HepG2 (cell line): Measurements from ENCODE around the gene BCO1. TPM values are rescaled to one million over a fixed set of nuclear protein-coding genes. Genes with fewer than 3 reads are reported as not detected.

Source experiments
- ATAC-seq: fragments of 200-7000 bp; cut with Tn5 transposase; 3 replicates; pipeline ENCODE4 v1.9.1; 2020; ENCODE audit warnings: mild to moderate bottlenecking, moderate library complexity
- BruUV-seq: library from RNA; stranded (reverse); fragments of 400-500 nt; replicated peaks from 2 replicates; lab custom pipeline; 2021; lab: Mats Ljungman, UMichigan
- CTCF ChIA-PET: fragments of 300-600 bp; formaldehyde crosslinking; extraction: SDS; loops from one replicate; lab custom pipeline; 2021; ENCODE audit warnings: low total read pairs, inconsistent platforms, low intra/inter-chr PET ratio; lab: Yijun Ruan, JAX
- POLR2A ChIA-PET: fragments of 350-600 bp; sonication (Branson Sonifier 250); formaldehyde crosslinking; loops from one replicate; lab custom pipeline; 2020; ENCODE audit warnings: antibody characterized with exemption, inconsistent platforms; lab: Yijun Ruan, JAX
- DNase-seq: peaks from one replicate; pipeline ENCODE4 v3.0.0-alpha.2; 2015; ENCODE audit warnings: low spot score
- FAIRE-seq: peaks from 3 replicates; lab custom pipeline; 2011; peaks lifted over from hg19 to GRCh38; lab: Jason Lieb, UNC
- H2AFZ ChIP-seq: one replicate; pipeline ENCODE4 v1.6.1; 2011; ENCODE audit warnings: low read length, inconsistent platforms
- H3K27ac ChIP-seq: fragments of 300-600 bp; 3 replicates; pipeline ENCODE4 v1.8.0; 2011; ENCODE audit warnings: mixed run types, mild to moderate bottlenecking, mixed read lengths, low read length, inconsistent platforms; ENCODE audit not compliant: insufficient read depth; ENCODE audit errors: extremely low read length
- H3K27me3 ChIP-seq, 2 experiments: fragments of 200-600 bp in 1 of 2; 2 replicates in 1 of 2; 3 replicates in 1 of 2; pipeline versions ENCODE4 v1.6.0 to v1.8.0; 2011; ENCODE audit warnings: low read length in 2 of 2, mild to moderate bottlenecking in 2 of 2, moderate library complexity in 2 of 2, inconsistent platforms in 1 of 2; ENCODE audit not compliant: insufficient read depth in 2 of 2, control insufficient read depth in 1 of 2
- H3K36me3 ChIP-seq, 2 experiments: fragments of 200-600 bp in 1 of 2; replicated peaks in 1 of 2; 2 replicates in 1 of 2; 3 replicates in 1 of 2; pipeline versions ENCODE4 v1.5.1 to v1.8.0; 2011; ENCODE audit warnings: low read length in 2 of 2, inconsistent platforms in 1 of 2; ENCODE audit not compliant: insufficient read depth in 2 of 2, control insufficient read depth in 1 of 2
- H3K4me1 ChIP-seq: 2 replicates; pipeline ENCODE4 v1.5.1; 2012; ENCODE audit warnings: low read length, inconsistent platforms; ENCODE audit not compliant: insufficient read depth
- H3K4me2 ChIP-seq: 2 replicates; pipeline ENCODE4 v1.6.0; 2011; ENCODE audit warnings: low read depth, low read length, inconsistent platforms
- H3K4me3 ChIP-seq, 3 experiments: fragments of 200-600 bp in 1 of 3; sonication (generic), shearing (Covaris generic) in 1 of 3; replicated peaks in 1 of 3; 2 replicates each; pipeline ENCODE4 v1.5.1; 2011 to 2016; ENCODE audit warnings: low read length in 3 of 3, inconsistent platforms in 2 of 3, low read depth in 2 of 3, mild to moderate bottlenecking in 2 of 3, control low read depth in 1 of 3, mixed read lengths in 1 of 3; ENCODE audit not compliant: insufficient read depth in 1 of 3
- H3K79me2 ChIP-seq: one replicate; pipeline ENCODE4 v1.6.1; 2011; ENCODE audit warnings: low read length, inconsistent platforms; ENCODE audit not compliant: insufficient read depth
- H3K9ac ChIP-seq: 2 replicates; pipeline ENCODE4 v1.6.0; 2011; ENCODE audit warnings: mild to moderate bottlenecking, low read depth, low read length, inconsistent platforms; ENCODE audit not compliant: insufficient read depth
- H3K9me3 ChIP-seq: 2 replicates; pipeline ENCODE4 v1.5.1; 2012; ENCODE audit warnings: mild to moderate bottlenecking, low read length
- H4K20me1 ChIP-seq: 2 replicates; pipeline ENCODE4 v1.6.0; 2011; ENCODE audit warnings: inconsistent platforms, mild to moderate bottlenecking, low read length, moderate library complexity; ENCODE audit not compliant: insufficient read depth
- CBFB ChIP-seq: sonication (generic); formaldehyde crosslinking; IDR thresholded peaks from 2 replicates; pipeline ENCODE4 v1.4.0; 2020; ENCODE audit warnings: missing genetic modification reagents
- NCOR1 ChIP-seq: fragments of 200-600 bp; sonication (generic); IDR thresholded peaks from 2 replicates; pipeline ENCODE4 v1.7.0; 2017; ENCODE audit warnings: antibody characterized with exemption, low read length, borderline replicate concordance
- PHB2 ChIP-seq: fragments of 450-650 bp; IDR thresholded peaks from 2 replicates; pipeline ENCODE4 v1.6.1; 2018; ENCODE audit not compliant: partially characterized antibody
- PITX1 ChIP-seq: sonication (generic); formaldehyde crosslinking; IDR thresholded peaks from 2 replicates; pipeline ENCODE4 v1.5.1; 2020; ENCODE audit warnings: mild to moderate bottlenecking, missing genetic modification reagents
- WGBS: methylation state at CpG from one replicate; pipeline ENCODE4 v1.1.6; 2017; ENCODE audit warnings: low lambda C conversion rate; 5-methylcytosine and 5-hydroxymethylcytosine counted together
- in situ Hi-C: cut with HindIII; loops from 2 replicates; pipeline ENCODE4 v1.10.0; 2017; ENCODE audit warnings: low pct_unique_long_range_greater_than_20kb; ENCODE audit not compliant: extremely low pct_ligation_motif_present
- intact Hi-C: fragments of 100-400 bp; cut with micrococcal nuclease; formaldehyde crosslinking; loops from one replicate; pipeline ENCODE4 v1.10.0; 2022; ENCODE audit not compliant: unreplicated experiment
- polyA plus RNA-seq, 8 experiments: library from polyadenylated mRNA; depleted of rRNA in 3 of 8; stranded (reverse) in 7 of 8; unstranded in 1 of 8; fragments of >200 nt; fragmentation: Illumina TruSeq in 4 of 8; extraction: Trizol in 4 of 8; gene quantifications; 2 replicates each; pipeline versions ENCODE4 v1.2.1 to v1.2.3, GENCODE V29; 2011 to 2016; ENCODE audit warnings: low read depth in 4 of 8, missing spikeins in 1 of 8, mixed read lengths in 1 of 8; ENCODE audit not compliant: insufficient read depth in 1 of 8
- total RNA-seq, 5 experiments: library from RNA; depleted of rRNA; stranded (reverse); fragments of >200 nt; fragmentation: Illumina TruSeq; extraction: Trizol; gene quantifications; 2 replicates each; pipeline ENCODE4 v1.2.3, GENCODE V29; 2016; ENCODE audit warnings: low read depth in 1 of 5

The BCO1 gene
- total and polyA plus RNA-seq, 2 of the 13 experiments (the other 11 are each of a cell fraction or from before 2014, with no cell fraction given) = 0.11 TPM; not detected in 1

DNA sequence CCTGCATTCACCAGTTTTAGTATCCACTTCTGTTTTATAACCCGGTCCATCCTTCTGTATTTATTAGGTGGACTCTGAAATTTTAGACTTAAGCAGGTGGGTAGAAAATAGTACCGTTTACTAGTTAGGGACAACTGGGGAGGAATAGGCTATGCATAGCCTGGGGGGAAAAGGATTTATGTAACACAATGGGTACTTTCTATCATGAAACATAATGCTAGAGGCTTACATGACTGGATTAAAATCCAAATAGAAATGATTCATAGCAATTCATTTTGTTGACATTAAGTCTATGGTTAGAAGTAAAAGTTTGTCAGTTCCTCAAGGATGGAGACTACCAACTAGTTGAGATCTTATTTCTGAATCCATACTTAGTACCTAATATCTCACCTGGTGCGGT is 94.9 kb downstream of the BCO1 start:
- CTCF ChIA-PET = no interaction called here
- intact Hi-C loops = no loop called here
- no peak overlapping the region for H3K4me2 ChIP-seq

GRCh38 chr16:81335669-81336068 is 97.2 kb downstream of the BCO1 start:
- Histone ChIP-seq H3K36me3 (no peaks in the 10 kb centered on the region), H3K79me2 (peaks cover 4% of the 10 kb centered on the region), H2AFZ (no peak overlapping the region), H3K9ac (no peak overlapping the region), H3K4me3 (no peak overlapping the region), H4K20me1 (peaks cover 4% of the 10 kb centered on the region; the same call in 1 of the 2 replicates), H3K9me3 (no peaks in the 10 kb centered on the region)
- in situ Hi-C loops = no loop called here
- BruUV-seq = no TSS peak
- POLR2A ChIA-PET = no interaction called here
- no peak for DNase-seq
- WGBS = 96% methylated on average over 6 of the region's 6 CpGs
- CTCF ChIA-PET = no interaction called here
- no peak for TF ChIP-seq NCOR1
- TF ChIP-seq, all 625 proteins: peak for 0
- Histone ChIP-seq H3K4me2 (no peak overlapping the region), H3K27me3 (no peaks in the 10 kb centered on the region), H3K27ac (no peak overlapping the region), H3K4me1 (no peaks in the 10 kb centered on the region)
- intact Hi-C loops = no loop called here
- no peak; the same call in 1 of the 3 replicates for ATAC-seq
- no peak for FAIRE-seq

More for the DNA sequence above, 94.9 kb downstream of the BCO1 start:
- Histone ChIP-seq H3K4me1 (no peaks in the 10 kb centered on the region), H3K27ac (no peak overlapping the region), H3K36me3 (no peaks in the 10 kb centered on the region; a peak in 1 of 5 replicates), H3K4me3 (no peak overlapping the region), H2AFZ (no peak overlapping the region), H4K20me1 (peaks cover 4% of the 10 kb centered on the region; the same call in 1 of the 2 replicates), H3K79me2 (peaks cover 11% of the 10 kb centered on the region), H3K27me3 (no peaks in the 10 kb centered on the region), H3K9me3 (no peaks in the 10 kb centered on the region), H3K9ac (no peak overlapping the region)
- in situ Hi-C loops = no loop called here
- ATAC-seq (no peak), DNase-seq (no peak), FAIRE-seq (no peak)
- over 99% methylated on average over 3 of the region's 3 CpGs for WGBS
- no TSS peak for BruUV-seq
- POLR2A ChIA-PET = no interaction called here
- TF ChIP-seq PITX1 (CRISPR knock-in tag) (no peak), CBFB (CRISPR knock-in tag) (no peak), PHB2 (no peak)
- TF ChIP-seq, all 625 proteins: peak for 0
